GM10266 (cell line): Measurements from ENCODE around the gene TRIM9.

ENCODE experiments used
- DNase-seq: peaks from one replicate; pipeline ENCODE4 v3.0.0; 2012; ENCODE audit errors: extremely low spot score
- CTCF ChIP-seq: IDR thresholded peaks from 2 replicates; pipeline ENCODE4 v1.5.1; 2012; ENCODE audit warnings: mild to moderate bottlenecking, low read depth; ENCODE audit not compliant: control insufficient read depth, insufficient read depth; ENCODE audit errors: missing control alignments

TRIM9 gene

GRCh38 chr14:51067295-51067694, 27.6 kb downstream of the TRIM9 start:
- TF ChIP-seq CTCF = no peak

GRCh38 chr14:51066576-51066975, 28.3 kb downstream of the TRIM9 start:
- TF ChIP-seq CTCF = no peak
- DNase-seq = no peak

More at GRCh38 chr14:51067295-51067694, 27.6 kb downstream of the TRIM9 start:
- DNase-seq = no peak

GRCh38 chr14:51059032-51059431, 35.9 kb downstream of the TRIM9 start:
- no peak for DNase-seq
- TF ChIP-seq CTCF = no peak

GRCh38 chr14:51058382-51058781, 36.5 kb downstream of the TRIM9 start:
- DNase-seq = no peak
- no peak for TF ChIP-seq CTCF

GRCh38 chr14:51056421-51056820, 38.5 kb downstream of the TRIM9 start:
- no peak for TF ChIP-seq CTCF
- DNase-seq = no peak

- no peak for TF ChIP-seq CTCF
Observed at GRCh38 chr14:51053157-51053556, 41.7 kb downstream of the TRIM9 start.

GRCh38 chr14:51044961-51045360, 49.9 kb downstream of the TRIM9 start:
- no peak for DNase-seq
- no peak for TF ChIP-seq CTCF

More at GRCh38 chr14:51053157-51053556, 41.7 kb downstream of the TRIM9 start:
- DNase-seq = no peak
